Measurements from ENCODE around the gene TLR9.

Gene TLR9

GRCh38 chr3:52216585-52217408 lies 8.6 kb downstream of the TLR9 start:
- DNase-seq, result no peak

- no peak for DNase-seq
Measured at GRCh38 chr3:52215351-52215750, 10.1 kb downstream of the TLR9 start.

GRCh38 chr3:52213901-52214300 lies 11.5 kb downstream of the TLR9 start:
- no peak for DNase-seq

GRCh38 chr3:52213005-52213404 lies 12.4 kb downstream of the TLR9 start:
- no peak for DNase-seq

- DNase-seq, result no peak
Measured at GRCh38 chr3:52211268-52211891, 14.1 kb downstream of the TLR9 start.

- DNase-seq, result no peak
Measured at GRCh38 chr3:52210550-52211046, 14.8 kb downstream of the TLR9 start.

- no peak for DNase-seq
Measured at GRCh38 chr3:52210037-52210436, 15.4 kb downstream of the TLR9 start.

- DNase-seq, result no peak
Measured at GRCh38 chr3:52208556-52208955, 16.9 kb downstream of the TLR9 start.

- no peak for DNase-seq
Measured at GRCh38 chr3:52205727-52206372, 19.6 kb downstream of the TLR9 start.

- DNase-seq, result no peak
Measured at GRCh38 chr3:52204337-52205073, 20.9 kb downstream of the TLR9 start.

GRCh38 chr3:52203701-52204100 lies 21.7 kb downstream of the TLR9 start:
- DNase-seq, result no peak

GRCh38 chr3:52202384-52203077 lies 22.9 kb downstream of the TLR9 start:
- DNase-seq, result no peak

GRCh38 chr3:52200981-52201679 lies 24.3 kb downstream of the TLR9 start:
- no peak for DNase-seq

GRCh38 chr3:52198643-52199608 lies 26.5 kb downstream of the TLR9 start:
- DNase-seq, result no peak

GRCh38 chr3:52197842-52198625 lies 27.4 kb downstream of the TLR9 start, which contains the start of gene ALAS1:
ALAS1 (plus strand) TSS chr3:52198160; CDS start chr3:52199242, 1,082 bp downstream.
- peak; percentile 97 for DNase-seq

- DNase-seq, result no peak
Measured at GRCh38 chr3:52197499-52197841, 28.0 kb downstream of the TLR9 start.

GRCh38 chr3:52196977-52197376 lies 28.5 kb downstream of the TLR9 start:
- DNase-seq, result no peak

GRCh38 chr3:52195823-52196331 lies 29.6 kb downstream of the TLR9 start:
- no peak for DNase-seq

- no peak for DNase-seq
Measured at GRCh38 chr3:52195291-52195597, 30.2 kb downstream of the TLR9 start.
